Astrocyte of the spinal cord (primary cell): Measurements from ENCODE around the gene RPS6KA5.
"Not testable (repeated sequence)": the region's sequence is repeated elsewhere in the genome, so short reads cannot be mapped to it uniquely, and the experiment has no call there.

ENCODE experiments used
- DNase-seq: peaks from one replicate; pipeline ENCODE4 v3.0.0; 2011; ENCODE audit warnings: low read depth, low spot score
- H3K4me3 ChIP-seq: 2 replicates; pipeline ENCODE4 v1.5.1; 2011; ENCODE audit warnings: low read depth, mild to moderate bottlenecking, low read length, moderate library complexity
- CTCF ChIP-seq: IDR thresholded peaks from 2 replicates; pipeline ENCODE4 v1.5.1; 2012; ENCODE audit warnings: low read depth, mild to moderate bottlenecking, low read length, inconsistent platforms
- in situ Hi-C: cut with HindIII; loops from 2 replicates; pipeline ENCODE4 v1.10.0; 2017; ENCODE audit warnings: low sequenced_read_pairs

Gene RPS6KA5

GRCh38 chr14:91060351-91061055, at the start of gene RPS6KA5:
Gene RPS6KA5, minus strand, starts transcription at chr14:91060641. Its CDS starts 207 bp downstream, at chr14:91060434.
- peak; percentile 100 for DNase-seq
- TF ChIP-seq CTCF: no peak
- peak within 1 kb of the TSS; percentile 80 for H3K4me3 ChIP-seq
- in situ Hi-C loops: no loop called here

GRCh38 chr14:91108941-91109611, 48.6 kb upstream of the RPS6KA5 start:
- in situ Hi-C loops: no loop called here
- peak; percentile 22 for DNase-seq
- TF ChIP-seq CTCF: no peak
- no peak overlapping the region for H3K4me3 ChIP-seq

DNA sequence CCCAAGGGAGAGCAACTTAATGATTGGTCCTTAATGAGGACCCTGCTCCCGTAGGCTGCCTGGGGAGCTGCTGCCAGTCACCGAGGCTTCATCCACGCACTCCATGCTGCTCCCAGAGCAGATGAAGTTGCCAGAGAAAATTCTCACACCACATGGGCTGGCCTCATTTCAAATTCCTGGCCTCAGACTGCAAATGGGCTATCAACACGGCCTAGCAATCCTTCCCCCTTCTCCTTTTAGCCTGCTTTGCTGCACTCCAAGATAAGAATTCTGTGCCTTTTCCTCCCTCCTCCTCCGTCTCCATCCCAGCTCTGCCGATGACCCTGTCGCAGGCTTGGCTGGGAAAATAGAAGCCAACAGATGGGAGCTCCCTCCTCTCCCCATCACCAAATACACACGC, 42.7 kb upstream of the RPS6KA5 start:
- in situ Hi-C loops: no loop called here
- H3K4me3 ChIP-seq: no peak overlapping the region
- no peak for TF ChIP-seq CTCF
- DNase-seq: no peak

- TF ChIP-seq CTCF: no peak
- H3K4me3 ChIP-seq: no peak overlapping the region
- DNase-seq: no peak
- in situ Hi-C loops: no loop called here
Measured at GRCh38 chr14:91100102-91100501, 39.7 kb upstream of the RPS6KA5 start.

DNA sequence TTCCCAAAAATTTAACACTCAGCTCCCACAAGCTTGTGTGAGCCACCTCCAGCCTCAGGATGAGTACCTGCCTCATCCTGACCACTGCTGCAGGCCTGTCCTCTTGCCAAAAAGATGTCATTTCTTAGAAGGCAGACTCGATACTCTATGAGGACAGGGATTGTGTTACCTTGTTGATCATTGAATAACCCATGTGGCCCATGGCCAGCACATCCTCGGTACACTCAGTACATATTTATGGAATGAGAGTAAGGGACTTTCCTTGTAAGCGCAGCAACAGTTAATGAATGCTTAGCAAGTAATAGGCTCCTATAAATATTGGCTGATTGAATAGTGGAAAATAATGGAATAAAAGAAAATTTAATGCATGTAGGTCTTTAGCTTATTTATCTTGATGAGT, 38.1 kb upstream of the RPS6KA5 start:
- no peak for DNase-seq
- in situ Hi-C loops: no loop called here
- TF ChIP-seq CTCF: no peak
- no peak overlapping the region for H3K4me3 ChIP-seq

GRCh38 chr14:91097657-91098056, 37.2 kb upstream of the RPS6KA5 start:
- in situ Hi-C loops, DNase-seq, H3K4me3 ChIP-seq: not testable (repeated sequence)

- H3K4me3 ChIP-seq: no peak overlapping the region
- no peak for DNase-seq
- in situ Hi-C loops: no loop called here
- TF ChIP-seq CTCF: no peak
Measured at GRCh38 chr14:91095178-91095577, 34.7 kb upstream of the RPS6KA5 start.
